ENCODE data around the gene KCND2. TPM values are rescaled to one million over a fixed set of nuclear protein-coding genes. Genes with fewer than 3 reads are reported as not detected.

Gene KCND2
- total RNA-seq, 1 experiment from 2014 or later: 0.34 TPM

DNA sequence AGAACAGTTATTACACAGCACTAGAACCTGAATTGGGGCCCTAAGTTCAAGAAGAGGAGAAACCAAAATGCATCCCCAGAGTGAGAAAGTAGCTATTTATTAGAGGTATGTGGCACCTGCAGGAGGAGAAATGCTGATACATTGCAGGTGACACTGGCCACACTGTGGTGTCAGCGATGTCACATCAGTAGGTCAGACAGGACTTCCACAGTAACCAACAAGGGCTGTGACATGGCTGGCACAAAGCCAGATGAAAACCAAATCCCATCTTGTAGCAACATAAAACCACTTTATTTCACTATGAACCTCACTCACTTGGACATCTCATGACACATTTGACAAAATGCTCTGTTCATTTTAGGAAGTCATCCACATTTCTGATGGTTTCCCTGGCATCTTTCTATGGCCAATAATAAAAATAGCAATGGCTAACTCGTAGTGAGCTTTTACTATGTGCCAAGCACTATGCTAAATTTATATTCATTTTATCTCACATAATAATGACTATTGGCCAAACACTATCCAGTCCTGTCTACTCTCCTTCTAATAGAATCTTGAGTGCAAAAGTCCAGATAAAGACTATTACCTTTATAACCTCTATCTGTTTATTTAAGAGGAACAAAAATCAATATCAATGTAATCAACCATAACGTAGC, 430.7 kb downstream of the KCND2 start:
- no peak for DNase-seq (ENCODE audit: low read depth)

- DNase-seq (ENCODE audit: low read depth): no peak
Observed at GRCh38 chr7:120709252-120709971, 436.4 kb downstream of the KCND2 start.

- DNase-seq (ENCODE audit: low read depth): no peak
Observed at GRCh38 chr7:120709972-120710320, 437.0 kb downstream of the KCND2 start.

DNA sequence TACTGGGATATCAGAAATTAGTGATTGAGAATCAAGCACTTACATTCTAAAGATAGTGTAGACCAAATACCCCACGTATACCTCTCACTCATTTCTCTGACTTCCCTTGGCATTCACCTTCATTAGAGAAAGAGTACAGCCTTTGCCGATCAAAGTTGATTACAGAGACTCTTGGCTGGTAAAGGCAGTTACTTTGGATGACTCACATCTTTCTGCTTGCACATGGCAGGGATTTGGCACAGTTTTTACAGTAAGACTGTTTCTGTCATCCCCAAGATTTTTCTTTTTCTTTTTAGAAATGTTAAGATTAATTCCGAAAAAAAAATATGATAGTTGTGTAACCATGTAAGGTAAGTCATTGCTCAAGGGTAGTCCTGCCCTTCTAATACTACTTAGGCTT, 442.0 kb downstream of the KCND2 start:
- peak; percentile 26 for DNase-seq (ENCODE audit: low read depth)

DNA sequence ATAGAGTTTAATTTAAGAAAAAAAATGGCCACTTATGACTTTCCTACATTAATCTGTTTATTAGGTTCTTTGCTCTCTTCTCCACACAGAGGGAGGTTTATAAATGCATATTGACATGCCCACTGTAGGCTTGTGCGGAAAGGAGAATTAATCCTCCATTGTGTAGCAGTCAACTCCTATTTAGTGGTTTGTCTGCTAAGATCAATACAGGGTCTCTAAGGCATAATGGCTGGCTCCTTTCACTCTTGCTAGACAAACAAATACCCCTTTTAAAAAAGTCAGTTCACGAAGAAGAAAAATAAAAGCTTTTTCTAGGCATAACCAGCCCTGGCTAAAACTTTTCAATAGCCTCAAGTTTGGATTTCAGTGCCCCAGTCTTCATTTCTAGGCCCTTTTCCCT, 443.3 kb downstream of the KCND2 start:
- no peak for DNase-seq (ENCODE audit: low read depth)

GRCh38 chr7:120717166-120717565, 444.2 kb downstream of the KCND2 start:
- no peak for DNase-seq (ENCODE audit: low read depth)

- no peak for DNase-seq (ENCODE audit: low read depth)
Observed at GRCh38 chr7:120718361-120718760, 445.4 kb downstream of the KCND2 start.

DNA sequence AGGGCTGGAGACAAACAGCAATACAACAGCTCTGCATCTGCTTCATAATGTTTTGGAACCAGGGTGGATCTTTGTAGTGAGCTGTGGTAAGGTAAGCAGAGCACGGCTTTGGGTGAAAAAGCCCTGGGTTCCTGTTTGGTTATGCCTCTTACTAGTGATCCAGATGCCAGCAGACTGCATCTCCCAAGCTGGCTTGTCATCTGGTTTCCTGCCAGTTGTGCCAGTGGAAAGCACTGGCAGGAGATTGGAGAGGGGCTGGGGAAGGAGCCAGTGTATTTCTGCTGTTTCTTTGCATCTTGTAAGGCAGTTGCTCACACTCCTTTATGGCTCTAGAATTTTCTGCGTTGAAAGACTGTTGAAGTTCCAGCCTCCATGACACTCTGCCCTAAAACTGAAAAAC, 447.3 kb downstream of the KCND2 start:
- DNase-seq (ENCODE audit: low read depth): no peak

DNA sequence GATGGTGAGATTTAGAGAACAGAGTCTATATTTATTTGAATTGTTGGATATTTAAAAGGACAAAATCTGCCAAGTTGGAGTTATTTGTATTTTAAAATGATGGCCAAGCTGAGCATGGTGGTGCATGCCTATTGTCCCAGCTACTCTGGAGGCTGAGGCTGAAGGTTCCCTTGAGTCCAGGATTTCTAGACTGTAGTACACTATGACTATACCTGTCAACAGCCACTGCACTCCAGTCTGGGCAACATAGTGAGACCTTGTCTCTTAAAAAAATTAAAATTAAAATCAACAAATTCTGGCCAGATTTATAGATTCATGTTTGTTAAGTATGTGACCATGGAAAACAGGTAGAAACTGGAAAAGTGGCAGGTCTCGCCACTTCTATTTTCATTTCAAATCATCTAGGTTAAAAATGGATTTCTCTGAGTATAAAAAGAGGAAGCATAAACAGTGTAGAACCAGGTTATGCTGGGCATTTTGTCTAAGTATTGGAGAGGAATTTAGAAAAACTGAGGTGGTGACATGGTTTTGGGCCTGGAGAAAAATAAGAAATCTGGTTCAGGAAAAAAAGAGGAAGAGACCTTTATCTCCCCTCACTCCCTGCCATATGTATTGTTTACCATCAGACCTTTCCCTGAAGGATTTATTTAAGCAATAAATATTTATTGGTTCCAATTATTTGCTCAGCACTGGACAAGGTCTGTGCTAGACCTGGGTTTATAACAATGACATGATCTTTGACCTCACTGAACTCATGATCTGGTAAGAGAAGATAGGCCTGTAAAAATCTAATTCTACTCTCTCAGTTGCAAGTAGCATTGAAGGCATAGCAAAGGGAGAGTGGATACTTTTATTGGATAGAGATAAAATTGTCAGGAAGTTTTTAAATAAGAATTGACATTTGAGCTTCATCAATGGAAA, 450.8 kb downstream of the KCND2 start:
- DNase-seq (ENCODE audit: low read depth): no peak

- DNase-seq (ENCODE audit: low read depth): no peak
Observed at GRCh38 chr7:120724448-120724847, 451.5 kb downstream of the KCND2 start.

- DNase-seq (ENCODE audit: low read depth): no peak
Observed at GRCh38 chr7:120724955-120725354, 452.0 kb downstream of the KCND2 start.

GRCh38 chr7:120725376-120726039, 452.5 kb downstream of the KCND2 start:
- peak; percentile 54 for DNase-seq (ENCODE audit: low read depth)

GRCh38 chr7:120729245-120729644, 456.3 kb downstream of the KCND2 start:
- DNase-seq (ENCODE audit: low read depth): peak; percentile 27

DNA sequence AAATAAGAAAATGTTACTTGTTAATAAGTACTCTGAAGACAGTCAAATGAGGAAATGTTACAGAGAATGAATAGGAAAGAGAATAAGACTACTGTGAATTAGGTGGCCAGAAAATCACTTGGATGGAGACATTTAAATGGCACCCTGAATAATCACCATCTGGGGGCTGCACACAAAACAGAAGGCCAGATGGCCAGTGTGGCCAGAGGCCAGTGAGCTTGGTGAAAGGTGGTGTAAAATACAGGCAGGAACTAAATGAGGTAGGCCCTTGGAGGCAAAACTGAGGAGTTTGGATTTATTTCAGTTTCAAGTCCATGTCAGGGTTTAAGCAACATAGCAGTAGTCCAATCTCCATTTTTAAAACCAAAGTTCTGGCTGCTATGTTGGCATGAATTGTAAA, 458.3 kb downstream of the KCND2 start:
- DNase-seq (ENCODE audit: low read depth): no peak

- peak; percentile 30 for DNase-seq (ENCODE audit: low read depth)
Observed at GRCh38 chr7:120732256-120732655, 459.3 kb downstream of the KCND2 start.

GRCh38 chr7:120733143-120733542, 460.2 kb downstream of the KCND2 start:
- DNase-seq (ENCODE audit: low read depth): peak; percentile 94

GRCh38 chr7:120733835-120734234, 460.9 kb downstream of the KCND2 start:
- DNase-seq (ENCODE audit: low read depth): no peak

- DNase-seq (ENCODE audit: low read depth): peak; percentile 19
Observed at GRCh38 chr7:120735791-120736190, 462.8 kb downstream of the KCND2 start.

- no peak for DNase-seq (ENCODE audit: low read depth)
Observed at GRCh38 chr7:120738816-120739215, 465.8 kb downstream of the KCND2 start.

- DNase-seq (ENCODE audit: low read depth): peak; percentile 46
Observed at GRCh38 chr7:120740348-120740747, 467.4 kb downstream of the KCND2 start.

- DNase-seq (ENCODE audit: low read depth): no peak
Observed at GRCh38 chr7:120741371-120742042, 468.5 kb downstream of the KCND2 start.

All from LHCN-M2 (cell line).